ENCODE results near the gene AFF2. TPM values are rescaled to one million over a fixed set of nuclear protein-coding genes. Genes with fewer than 3 reads are reported as not detected.

AFF2 gene
- total RNA-seq, 1 donor, result not detected

- H3K4me3 ChIP-seq (ENCODE audit: low read depth, low read length), result no peak overlapping the region
- TF ChIP-seq CTCF (IDR thresholded peaks at IDR 0.05; ENCODE audit: insufficient read depth, low read depth, low read length), result no peak
- DNase-seq (ENCODE audit: low read depth), result no peak
Observed at GRCh38 chrX:148958901-148959300, 458.5 kb downstream of the AFF2 start.

DNA sequence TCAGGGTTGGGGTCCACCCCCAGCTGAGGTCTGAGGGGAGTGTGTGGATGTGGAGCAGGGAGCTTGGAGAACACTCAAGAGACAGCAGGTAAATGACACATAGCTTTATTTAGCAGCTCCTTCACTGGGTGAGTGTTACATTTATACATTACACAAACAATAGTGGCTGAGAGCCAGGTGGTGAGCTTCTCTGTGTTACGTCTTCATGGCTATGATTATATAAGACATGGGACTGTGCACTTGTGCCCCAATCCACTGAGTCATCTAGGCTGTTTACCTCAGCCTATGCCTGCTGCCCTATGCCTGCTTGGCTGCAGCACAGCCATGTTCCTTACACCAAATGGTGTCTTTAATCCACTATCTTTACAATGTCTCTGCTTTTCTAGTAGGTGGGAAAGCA lies 459.6 kb downstream of the AFF2 start:
- DNase-seq (ENCODE audit: low read depth), result no peak

GRCh38 chrX:148961985-148962384 lies 461.6 kb downstream of the AFF2 start:
- H3K4me3 ChIP-seq (ENCODE audit: low read depth, low read length), result no peak overlapping the region
- no peak for TF ChIP-seq CTCF (IDR thresholded peaks at IDR 0.05; ENCODE audit: insufficient read depth, low read depth, low read length)
- DNase-seq (ENCODE audit: low read depth), result no peak

More for the DNA sequence above, 459.6 kb downstream of the AFF2 start:
- TF ChIP-seq CTCF (IDR thresholded peaks at IDR 0.05; ENCODE audit: insufficient read depth, low read depth, low read length), result no peak
- H3K4me3 ChIP-seq (ENCODE audit: low read depth, low read length), result no peak overlapping the region

GRCh38 chrX:148976571-148977400 lies 476.4 kb downstream of the AFF2 start:
- DNase-seq (ENCODE audit: low read depth), result no peak
- TF ChIP-seq CTCF (IDR thresholded peaks at IDR 0.05; ENCODE audit: insufficient read depth, low read depth, low read length), result no peak
- H3K4me3 ChIP-seq (ENCODE audit: low read depth, low read length), result no peak overlapping the region

GRCh38 chrX:148979786-148980185 lies 479.4 kb downstream of the AFF2 start:
- DNase-seq (ENCODE audit: low read depth), result no peak
- no peak for TF ChIP-seq CTCF (IDR thresholded peaks at IDR 0.05; ENCODE audit: insufficient read depth, low read depth, low read length)
- no peak overlapping the region for H3K4me3 ChIP-seq (ENCODE audit: low read depth, low read length)

GRCh38 chrX:148984238-148984637 lies 483.8 kb downstream of the AFF2 start:
- no peak for DNase-seq (ENCODE audit: low read depth)
- H3K4me3 ChIP-seq (ENCODE audit: low read depth, low read length), result no peak overlapping the region
- TF ChIP-seq CTCF (IDR thresholded peaks at IDR 0.05; ENCODE audit: insufficient read depth, low read depth, low read length), result no peak

DNA sequence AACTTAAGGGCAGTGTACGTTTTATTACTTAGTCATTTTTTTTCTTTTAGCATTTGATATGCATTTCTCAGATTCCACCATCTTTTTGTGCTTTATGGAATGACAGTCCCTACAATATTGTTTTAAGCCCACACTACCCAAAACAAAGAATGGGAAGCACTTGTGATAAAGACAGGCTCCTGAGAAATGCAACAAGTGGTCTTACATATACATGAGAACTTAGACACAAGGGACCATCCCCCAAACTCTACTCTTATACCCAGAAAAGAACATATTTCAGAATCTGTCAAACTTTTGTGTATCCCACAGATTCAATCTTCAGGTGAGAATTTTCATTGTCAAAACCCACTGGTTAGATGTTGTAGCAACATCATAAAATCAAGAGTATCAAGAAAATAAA lies 491.1 kb downstream of the AFF2 start:
- no peak for TF ChIP-seq CTCF (IDR thresholded peaks at IDR 0.05; ENCODE audit: insufficient read depth, low read depth, low read length)
- no peak overlapping the region for H3K4me3 ChIP-seq (ENCODE audit: low read depth, low read length)
- DNase-seq (ENCODE audit: low read depth), result no peak
